Limb (tissue), 2 donors: ENCODE data around the gene SH3BGRL.

Experiments used
- DNase-seq, 2 donors: peaks; one replicate each; pipeline ENCODE4 v3.0.0-alpha.2; 2016; ENCODE audit errors: extremely low spot score in 2 of 2

SH3BGRL gene

GRCh38 chrX:81201671-81202455, at the start of gene SH3BGRL, which contains the start of gene HMGN5:
TSS of gene SH3BGRL (plus strand) at chrX:81202102. CDS start at chrX:81202201, 99 bp downstream.
TSS of gene HMGN5 (minus strand) at chrX:81201913. CDS start at chrX:81121549, 80,364 bp downstream.
- DNase-seq = peak; percentile 83 to 84

GRCh38 chrX:81168391-81168790, 33.5 kb upstream of the SH3BGRL start:
- DNase-seq = no peak

- peak in 1 of 2 donors; percentile 28 for DNase-seq
Observed at GRCh38 chrX:81174286-81174685, 27.6 kb upstream of the SH3BGRL start.

- no peak for DNase-seq
Observed at GRCh38 chrX:81195259-81195658, 6.6 kb upstream of the SH3BGRL start.

- DNase-seq = peak in 1 of 2 donors; percentile 27
Observed at GRCh38 chrX:81195712-81196111, 6.2 kb upstream of the SH3BGRL start.

GRCh38 chrX:81201071-81201470, 831 bp upstream of the SH3BGRL start:
- DNase-seq = no peak

- DNase-seq = peak in 1 of 2 donors; percentile 28
Observed at GRCh38 chrX:81202456-81202819, 536 bp downstream of the SH3BGRL start.

GRCh38 chrX:81202943-81203342, 1.0 kb downstream of the SH3BGRL start:
- DNase-seq = no peak

- no peak for DNase-seq
Observed at GRCh38 chrX:81205551-81205950, 3.6 kb downstream of the SH3BGRL start.

GRCh38 chrX:81206476-81206875, 4.6 kb downstream of the SH3BGRL start:
- no peak for DNase-seq

GRCh38 chrX:81208916-81209315, 7.0 kb downstream of the SH3BGRL start:
- no peak for DNase-seq

- DNase-seq = no peak
Observed at GRCh38 chrX:81215685-81216084, 13.8 kb downstream of the SH3BGRL start.

- DNase-seq = no peak
Observed at GRCh38 chrX:81229229-81229628, 27.3 kb downstream of the SH3BGRL start.

- DNase-seq = no peak
Observed at GRCh38 chrX:81229901-81230300, 28.0 kb downstream of the SH3BGRL start.

- DNase-seq = no peak
Observed at GRCh38 chrX:81231476-81231875, 29.6 kb downstream of the SH3BGRL start.

GRCh38 chrX:81232218-81232617, 30.3 kb downstream of the SH3BGRL start:
- DNase-seq = no peak

- DNase-seq = no peak
Observed at GRCh38 chrX:81237516-81237915, 35.6 kb downstream of the SH3BGRL start.

GRCh38 chrX:81238166-81238565, 36.3 kb downstream of the SH3BGRL start:
- no peak for DNase-seq

- no peak for DNase-seq
Observed at GRCh38 chrX:81240701-81241331, 38.9 kb downstream of the SH3BGRL start.

GRCh38 chrX:81241753-81242152, 39.9 kb downstream of the SH3BGRL start:
- DNase-seq = no peak

- no peak for DNase-seq
Observed at GRCh38 chrX:81255876-81256275, 54.0 kb downstream of the SH3BGRL start.

GRCh38 chrX:81257817-81258216, 55.9 kb downstream of the SH3BGRL start:
- DNase-seq = no peak
